ENCODE results near the gene KIF15.
"Not testable (repeated sequence)": the region's sequence is repeated elsewhere in the genome, so short reads cannot be mapped to it uniquely, and the experiment has no call there.

Gene KIF15

DNA sequence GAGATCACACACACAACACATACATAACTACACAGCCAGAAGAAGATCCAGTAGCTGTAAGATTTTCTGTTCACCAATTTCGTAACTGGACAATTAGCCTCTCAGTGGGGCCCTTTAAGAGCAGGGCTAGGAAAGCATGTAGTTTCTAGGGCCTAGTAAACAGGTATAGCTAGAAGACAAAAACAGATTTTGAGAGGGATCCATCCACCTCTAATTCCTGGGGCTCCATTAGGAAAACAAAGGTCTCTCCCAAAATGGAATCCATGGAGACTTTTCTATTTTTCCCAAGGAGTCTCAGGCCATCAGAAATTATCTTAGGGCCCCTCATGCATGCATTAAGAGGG is 10.5 kb downstream of the KIF15 start:
- H3K27me3 Mint-ChIP-seq, result no peaks in the 10 kb centered on the region
- ATAC-seq (ENCODE audit: low read depth) (no peak), DNase-seq (ENCODE audit: low spot score in 2 of 2) (no peak)
- H3K36me3 Mint-ChIP-seq, result peaks cover 16% of the 10 kb centered on the region
- no peak overlapping the region for H3K27ac Mint-ChIP-seq
- H3K9me3 Mint-ChIP-seq, result peaks cover 9% of the 10 kb centered on the region
- no peaks in the 10 kb centered on the region for H3K4me1 Mint-ChIP-seq
- H3K4me3 Mint-ChIP-seq, result no peak overlapping the region

DNA sequence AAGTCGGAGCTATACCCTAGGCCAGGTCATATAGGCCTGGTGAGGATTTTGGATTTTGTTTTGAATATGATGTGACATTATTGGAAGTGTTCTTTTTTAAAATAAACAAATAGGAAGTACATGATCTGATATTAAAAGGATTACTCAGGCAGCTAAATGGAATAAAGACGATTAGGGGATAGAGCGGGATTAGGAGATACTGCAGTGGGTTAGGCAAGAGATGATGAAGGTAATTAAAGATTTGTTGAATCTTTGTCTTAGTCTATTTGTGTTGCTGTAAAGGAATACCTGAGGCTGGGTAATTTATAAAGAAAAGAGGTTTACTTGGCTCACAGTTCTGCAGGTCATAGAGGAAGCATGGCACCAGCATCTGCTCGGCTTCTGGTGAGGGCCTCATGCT is 21.3 kb downstream of the KIF15 start:
- H3K36me3 Mint-ChIP-seq, result peaks cover 3% of the 10 kb centered on the region
- no peak for DNase-seq (ENCODE audit: low spot score in 2 of 2)
- H3K27ac Mint-ChIP-seq, result no peak overlapping the region
- H3K9me3 Mint-ChIP-seq, result no peaks in the 10 kb centered on the region
- H3K4me1 Mint-ChIP-seq, result no peaks in the 10 kb centered on the region
- no peak for ATAC-seq (ENCODE audit: low read depth)
- no peaks in the 10 kb centered on the region for H3K27me3 Mint-ChIP-seq
- H3K4me3 Mint-ChIP-seq, result no peak overlapping the region

DNA sequence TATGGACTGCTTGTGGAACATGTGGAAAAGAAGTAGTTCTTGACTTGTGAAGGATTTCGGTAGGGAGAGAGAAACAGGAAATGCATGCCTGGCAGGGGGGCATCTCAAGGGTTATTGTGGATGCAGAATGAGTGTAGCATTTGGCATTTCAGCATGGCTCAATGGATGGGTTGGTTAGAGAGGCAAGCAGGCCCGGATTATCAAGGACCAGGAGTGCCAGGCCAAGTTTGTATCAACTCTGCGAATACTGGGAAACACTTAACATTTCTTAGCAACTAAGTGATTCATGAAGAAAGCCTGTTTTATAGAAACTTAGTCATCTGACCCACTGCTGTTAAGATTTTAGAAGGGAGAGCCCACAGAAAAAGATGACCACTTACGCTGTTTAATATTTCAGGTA is 33.6 kb downstream of the KIF15 start:
- no peak overlapping the region for H3K4me3 Mint-ChIP-seq
- no peak for ATAC-seq (ENCODE audit: low read depth)
- no peaks in the 10 kb centered on the region for H3K27me3 Mint-ChIP-seq
- peaks cover 6% of the 10 kb centered on the region for H3K36me3 Mint-ChIP-seq
- H3K27ac Mint-ChIP-seq, result no peak overlapping the region
- DNase-seq (ENCODE audit: low spot score in 2 of 2), result no peak
- no peaks in the 10 kb centered on the region for H3K9me3 Mint-ChIP-seq
- no peaks in the 10 kb centered on the region for H3K4me1 Mint-ChIP-seq

DNA sequence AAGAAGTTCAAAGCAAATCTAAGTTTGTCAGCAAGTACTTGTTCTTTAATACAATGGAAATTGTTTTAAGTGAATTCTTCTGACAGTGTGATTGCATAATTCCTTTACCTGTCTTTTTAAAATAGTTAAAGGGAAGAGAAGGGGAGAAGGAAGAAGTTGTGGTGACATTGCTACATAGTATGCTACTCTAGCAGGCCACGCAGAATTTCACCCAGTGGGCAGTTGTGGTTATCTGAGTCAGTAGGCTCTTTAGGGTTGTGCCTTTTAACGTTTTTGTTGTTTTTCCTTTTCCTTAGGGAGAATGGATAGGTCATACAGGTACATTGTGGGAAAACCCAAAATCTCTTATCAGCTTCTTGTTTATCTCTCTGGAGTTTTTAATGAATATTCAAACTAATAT is 40.4 kb downstream of the KIF15 start:
- Mint-ChIP-seq H3K4me3 (no peak overlapping the region), H3K27ac (no peak overlapping the region), H3K4me1 (no peaks in the 10 kb centered on the region), H3K36me3 (no peaks in the 10 kb centered on the region), H3K27me3 (no peaks in the 10 kb centered on the region), H3K9me3 (no peaks in the 10 kb centered on the region)
- DNase-seq (ENCODE audit: low spot score in 2 of 2), result no peak
- ATAC-seq (ENCODE audit: low read depth), result no peak

DNA sequence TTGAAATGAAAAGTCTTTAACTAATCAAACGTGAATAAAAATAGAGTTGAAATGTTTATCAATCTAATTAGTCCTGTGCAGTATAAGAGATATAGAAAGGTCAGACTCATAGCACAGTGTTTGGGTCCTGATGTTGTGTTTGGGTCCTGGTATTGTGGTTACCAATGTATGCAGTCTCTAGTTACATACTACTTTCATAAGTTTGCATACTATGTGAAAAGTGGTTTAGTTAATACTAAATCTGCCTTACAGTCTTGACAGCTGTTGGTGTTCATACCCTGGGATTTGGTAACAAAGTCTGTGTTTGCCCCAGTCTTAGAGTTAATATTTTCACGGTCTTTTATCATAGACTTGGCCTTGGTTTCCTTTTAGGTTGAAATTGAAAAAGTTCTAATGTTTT is 41.7 kb downstream of the KIF15 start:
- no peak overlapping the region for H3K27ac Mint-ChIP-seq
- no peaks in the 10 kb centered on the region for H3K4me1 Mint-ChIP-seq
- H3K36me3 Mint-ChIP-seq, result no peaks in the 10 kb centered on the region
- H3K4me3 Mint-ChIP-seq, result no peak overlapping the region
- ATAC-seq (ENCODE audit: low read depth) (no peak), DNase-seq (ENCODE audit: low spot score in 2 of 2) (no peak)
- H3K27me3 Mint-ChIP-seq, result no peaks in the 10 kb centered on the region
- H3K9me3 Mint-ChIP-seq, result no peaks in the 10 kb centered on the region

DNA sequence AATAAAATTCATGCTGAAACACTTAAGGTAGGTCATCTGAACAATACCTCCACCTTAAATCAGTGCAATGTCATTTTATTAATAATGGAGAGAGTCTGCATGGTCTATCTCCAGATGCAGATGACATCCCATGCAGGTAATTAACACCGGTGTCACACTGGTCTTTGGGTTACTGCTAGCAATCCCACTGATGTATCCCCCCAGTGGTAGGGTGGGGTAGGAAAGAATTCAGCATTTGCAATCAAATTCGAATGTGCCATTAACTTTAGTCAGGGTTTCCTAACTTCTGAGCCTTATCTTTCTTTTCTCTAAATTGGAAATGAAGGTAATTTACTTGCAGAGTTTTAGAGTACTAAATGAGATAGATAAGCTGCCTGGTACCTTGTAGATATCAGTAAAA is 44.4 kb downstream of the KIF15 start:
- Mint-ChIP-seq H3K9me3 (peaks cover 1% of the 10 kb centered on the region), H3K36me3 (no peaks in the 10 kb centered on the region), H3K27me3 (no peaks in the 10 kb centered on the region), H3K4me1 (no peaks in the 10 kb centered on the region), H3K27ac (no peak overlapping the region), H3K4me3 (no peak overlapping the region)
- no peak for ATAC-seq (ENCODE audit: low read depth)
- no peak for DNase-seq (ENCODE audit: low spot score in 2 of 2)

DNA sequence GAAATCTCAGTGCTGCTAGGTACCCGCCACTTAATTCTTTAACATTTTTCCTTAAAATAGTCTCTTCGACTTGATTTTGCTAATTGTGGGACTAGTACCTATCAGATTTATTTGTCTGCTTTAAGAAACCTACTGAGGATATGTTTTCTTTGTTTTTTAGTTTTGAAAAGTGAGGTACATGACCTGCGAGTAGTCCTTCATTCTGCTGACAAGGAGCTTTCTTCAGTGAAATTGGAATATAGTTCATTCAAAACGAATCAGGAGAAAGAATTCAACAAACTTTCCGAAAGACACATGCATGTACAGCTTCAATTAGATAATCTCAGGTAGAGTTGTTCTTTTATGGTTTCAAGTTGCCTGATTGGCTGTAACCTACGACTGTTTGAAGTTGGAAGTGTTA is 53.2 kb downstream of the KIF15 start:
- no peak overlapping the region for H3K4me3 Mint-ChIP-seq
- peaks cover 2% of the 10 kb centered on the region for H3K9me3 Mint-ChIP-seq
- H3K36me3 Mint-ChIP-seq, result peaks cover 14% of the 10 kb centered on the region
- H3K4me1 Mint-ChIP-seq, result no peaks in the 10 kb centered on the region
- no peaks in the 10 kb centered on the region for H3K27me3 Mint-ChIP-seq
- no peak overlapping the region for H3K27ac Mint-ChIP-seq
- ATAC-seq (ENCODE audit: low read depth), result no peak
- DNase-seq (ENCODE audit: low spot score in 2 of 2), result no peak

DNA sequence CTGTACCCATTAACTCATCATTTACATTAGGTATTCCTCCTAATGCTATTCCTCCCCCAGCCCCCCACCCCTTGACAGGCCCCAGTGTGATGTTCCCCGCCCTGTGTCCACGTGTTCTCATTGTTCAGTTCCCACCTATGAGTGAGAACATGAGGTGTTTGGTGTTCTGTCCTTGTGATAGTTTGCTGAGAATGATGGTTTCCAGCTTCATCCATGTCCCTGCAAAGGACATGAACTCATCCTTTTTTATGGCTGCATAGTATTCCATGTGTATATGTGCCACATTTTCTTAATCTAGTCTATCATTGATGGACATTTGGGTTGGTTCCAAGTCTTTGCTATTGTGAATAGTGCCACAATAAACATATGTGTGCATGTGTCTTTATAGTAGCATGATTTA is 54.7 kb downstream of the KIF15 start:
- H3K4me1 Mint-ChIP-seq; DNase-seq (ENCODE audit: low spot score in 2 of 2); H3K27ac Mint-ChIP-seq; H3K9me3 Mint-ChIP-seq; ATAC-seq (ENCODE audit: low read depth); H3K27me3 Mint-ChIP-seq; H3K4me3 Mint-ChIP-seq: not testable (repeated sequence)
- peaks cover 14% of the 10 kb centered on the region for H3K36me3 Mint-ChIP-seq

DNA sequence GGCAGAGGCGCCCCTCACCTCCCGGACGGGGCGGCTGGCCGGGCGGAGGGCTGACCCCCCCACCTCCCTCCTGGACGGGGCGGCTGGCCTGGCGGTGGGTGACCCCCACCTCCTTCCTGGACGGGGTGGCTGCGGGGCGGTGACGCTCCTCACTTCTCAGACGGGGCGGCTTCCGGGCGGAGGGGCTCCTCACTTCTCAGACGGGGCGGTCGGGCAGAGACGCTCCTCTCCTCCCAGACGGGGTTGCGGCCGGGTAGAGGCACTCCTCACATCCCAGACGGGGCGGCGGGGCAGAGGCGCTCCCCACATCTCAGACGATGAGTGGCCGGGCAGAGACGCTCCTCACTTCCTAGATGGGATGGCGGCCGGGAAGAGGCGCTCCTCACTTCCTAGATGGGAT is 59.6 kb downstream of the KIF15 start:
- DNase-seq (ENCODE audit: low spot score in 2 of 2); H3K4me3 Mint-ChIP-seq; ATAC-seq (ENCODE audit: low read depth); H3K9me3 Mint-ChIP-seq; H3K4me1 Mint-ChIP-seq; H3K27me3 Mint-ChIP-seq; H3K27ac Mint-ChIP-seq: not testable (repeated sequence)
- H3K36me3 Mint-ChIP-seq, result peaks cover 19% of the 10 kb centered on the region

DNA sequence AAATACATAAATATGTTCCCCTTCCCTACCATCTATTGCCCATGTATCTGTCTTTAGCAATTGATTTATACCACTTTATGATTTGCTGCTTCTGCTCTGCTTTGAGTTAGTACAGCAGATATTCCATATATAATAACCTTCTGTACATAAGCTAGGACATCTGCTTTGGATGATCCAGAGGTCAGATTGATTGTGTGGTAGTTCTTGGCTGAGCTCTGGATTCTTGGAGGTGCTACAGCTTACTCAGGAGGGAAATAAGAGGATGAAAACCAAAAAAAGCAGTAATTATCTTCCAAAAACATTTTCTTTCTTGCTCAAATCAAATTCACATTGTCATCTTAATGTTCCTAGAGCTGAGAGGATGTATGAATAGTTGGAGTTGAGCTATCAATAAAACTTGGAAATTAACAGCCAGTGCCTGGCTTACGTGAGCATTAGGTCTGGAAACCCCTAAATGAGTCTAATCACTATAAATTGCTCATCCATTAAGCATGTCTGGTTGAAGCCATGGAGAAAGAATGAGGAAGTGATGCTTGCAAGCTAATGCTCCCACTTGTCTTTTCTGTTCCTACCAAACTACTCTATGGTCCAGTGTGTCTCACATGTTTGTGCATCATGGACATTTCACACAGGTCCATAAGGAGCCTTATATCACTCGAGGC is 63.8 kb downstream of the KIF15 start:
- Mint-ChIP-seq H3K4me1 (no peaks in the 10 kb centered on the region), H3K4me3 (no peak overlapping the region), H3K27ac (no peak overlapping the region), H3K27me3 (no peaks in the 10 kb centered on the region), H3K9me3 (peaks cover 2% of the 10 kb centered on the region), H3K36me3 (peaks cover 5% of the 10 kb centered on the region)
- ATAC-seq (ENCODE audit: low read depth), result no peak
- DNase-seq (ENCODE audit: low spot score in 2 of 2), result no peak

DNA sequence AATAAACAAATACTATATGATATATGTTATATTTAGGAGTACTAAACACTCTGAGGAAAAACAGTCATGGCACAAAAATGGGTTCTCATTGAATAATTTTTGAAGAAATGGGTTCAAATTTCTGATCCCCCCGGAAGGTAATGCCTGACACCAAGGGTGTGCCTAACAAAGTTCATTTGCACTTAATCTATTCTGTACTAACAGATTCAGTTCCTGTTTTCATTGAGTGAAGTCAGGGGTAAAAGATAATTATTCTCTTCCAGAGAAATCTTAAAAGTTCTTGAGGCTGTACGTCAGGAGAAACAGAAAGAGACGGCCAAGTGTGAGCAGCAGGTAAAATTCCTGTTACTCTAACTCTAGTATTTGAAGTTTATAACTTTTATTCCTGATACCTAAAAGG is 65.6 kb downstream of the KIF15 start:
- ATAC-seq (ENCODE audit: low read depth), result no peak
- H3K4me1 Mint-ChIP-seq, result no peaks in the 10 kb centered on the region
- H3K27me3 Mint-ChIP-seq, result no peaks in the 10 kb centered on the region
- DNase-seq (ENCODE audit: low spot score in 2 of 2), result no peak
- H3K9me3 Mint-ChIP-seq, result peaks cover 2% of the 10 kb centered on the region
- H3K4me3 Mint-ChIP-seq, result no peak overlapping the region
- H3K36me3 Mint-ChIP-seq, result peaks cover 8% of the 10 kb centered on the region
- no peak overlapping the region for H3K27ac Mint-ChIP-seq

DNA sequence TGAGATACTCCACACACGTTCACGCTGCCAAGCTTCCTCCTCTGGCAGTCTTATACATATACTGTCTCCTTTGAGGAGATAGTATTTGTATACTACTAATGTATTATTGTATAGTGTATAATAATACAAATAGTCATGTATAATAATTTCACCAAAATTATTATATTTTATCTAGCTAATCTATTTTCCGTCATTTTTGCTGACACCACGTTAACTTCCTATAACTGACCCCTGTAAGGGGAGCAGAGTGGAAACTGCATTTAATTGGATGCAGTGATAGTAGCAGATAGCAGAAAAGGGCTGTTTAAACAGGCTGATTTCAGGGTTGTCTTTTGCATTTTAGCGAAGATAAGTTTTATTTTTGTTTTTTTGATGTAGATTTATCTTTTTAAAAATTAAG is 69.6 kb downstream of the KIF15 start:
- Mint-ChIP-seq H3K27me3 (no peaks in the 10 kb centered on the region), H3K4me3 (no peak overlapping the region), H3K27ac (no peak overlapping the region), H3K9me3 (peaks cover 3% of the 10 kb centered on the region), H3K4me1 (no peaks in the 10 kb centered on the region), H3K36me3 (peaks cover 7% of the 10 kb centered on the region)
- no peak for DNase-seq (ENCODE audit: low spot score in 2 of 2)
- ATAC-seq (ENCODE audit: low read depth), result no peak

DNA sequence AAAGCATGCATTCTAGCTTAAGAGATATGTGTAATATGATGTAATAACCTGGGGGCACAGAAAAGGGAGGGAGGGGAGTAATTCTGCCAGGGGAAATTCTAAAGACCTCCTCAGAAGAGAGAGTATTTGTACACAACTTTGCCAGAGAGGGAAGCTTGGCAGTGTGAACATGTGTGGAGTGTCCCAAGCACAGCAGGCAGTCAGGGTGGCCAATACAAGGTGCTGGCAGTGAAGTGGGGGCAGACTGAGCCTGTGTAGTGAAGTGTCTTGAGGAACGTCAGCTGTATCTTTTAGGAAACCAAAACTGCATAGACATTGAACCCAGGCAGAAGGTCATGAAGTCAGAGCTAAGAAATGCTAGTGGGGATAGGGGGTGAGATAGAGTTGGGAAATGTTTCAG is 70.4 kb downstream of the KIF15 start:
- no peak overlapping the region for H3K4me3 Mint-ChIP-seq
- no peaks in the 10 kb centered on the region for H3K4me1 Mint-ChIP-seq
- DNase-seq (ENCODE audit: low spot score in 2 of 2), result no peak
- no peak for ATAC-seq (ENCODE audit: low read depth)
- H3K27me3 Mint-ChIP-seq, result no peaks in the 10 kb centered on the region
- peaks cover 9% of the 10 kb centered on the region for H3K36me3 Mint-ChIP-seq
- no peak overlapping the region for H3K27ac Mint-ChIP-seq
- H3K9me3 Mint-ChIP-seq, result peaks cover 7% of the 10 kb centered on the region

DNA sequence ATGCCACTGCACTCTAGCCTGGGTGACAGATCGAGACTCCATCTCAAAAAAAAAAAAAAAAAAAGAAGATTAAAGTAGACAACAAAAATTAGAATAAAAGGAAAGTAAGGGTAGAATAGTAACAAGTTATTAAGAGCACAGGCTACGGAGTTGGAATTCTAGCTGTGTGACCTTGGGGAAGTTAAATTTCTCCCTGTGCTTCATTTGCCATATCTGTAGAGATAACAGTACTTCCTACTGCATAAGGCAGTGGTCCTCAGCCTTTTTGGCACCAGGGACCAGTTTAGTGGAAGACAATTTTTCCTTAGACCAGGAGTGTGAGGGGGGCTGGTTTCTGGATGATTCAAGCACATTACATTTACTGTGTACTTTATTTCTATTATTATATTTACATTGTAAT is 71.4 kb downstream of the KIF15 start:
- Mint-ChIP-seq H3K9me3 (peaks cover 9% of the 10 kb centered on the region), H3K4me3 (no peak overlapping the region), H3K4me1 (no peaks in the 10 kb centered on the region), H3K36me3 (peaks cover 9% of the 10 kb centered on the region), H3K27ac (no peak overlapping the region), H3K27me3 (no peaks in the 10 kb centered on the region)
- DNase-seq (ENCODE audit: low spot score in 2 of 2) (no peak), ATAC-seq (ENCODE audit: low read depth) (no peak)

DNA sequence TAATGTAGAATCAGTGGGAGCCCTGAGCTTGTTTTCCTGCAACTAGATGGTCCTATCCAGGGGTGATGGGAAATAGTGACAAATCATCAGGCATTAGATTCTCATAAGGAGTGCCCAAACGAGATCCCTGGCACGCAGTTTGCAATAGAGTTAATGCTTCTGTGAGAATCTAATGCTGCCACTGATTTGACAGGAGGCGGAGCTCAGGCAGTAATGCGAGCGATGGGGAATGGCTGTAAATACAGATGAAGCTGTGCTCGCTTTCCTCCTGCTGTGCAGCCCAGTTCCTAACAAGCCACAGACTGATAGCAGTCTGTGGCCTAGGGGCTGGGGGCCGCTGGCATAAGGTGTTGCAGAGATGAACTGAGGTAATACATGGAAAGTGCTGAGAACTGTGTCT is 71.8 kb downstream of the KIF15 start:
- H3K4me3 Mint-ChIP-seq, result no peak overlapping the region
- DNase-seq (ENCODE audit: low spot score in 2 of 2) (no peak), ATAC-seq (ENCODE audit: low read depth) (no peak)
- H3K27ac Mint-ChIP-seq, result no peak overlapping the region
- no peaks in the 10 kb centered on the region for H3K4me1 Mint-ChIP-seq
- H3K36me3 Mint-ChIP-seq, result peaks cover 11% of the 10 kb centered on the region
- H3K27me3 Mint-ChIP-seq, result no peaks in the 10 kb centered on the region
- H3K9me3 Mint-ChIP-seq, result peaks cover 9% of the 10 kb centered on the region
